HG02571 (cell line): ENCODE data around the gene EDA.

Experiments used
- ATAC-seq: cut with Tn5 transposase; IDR thresholded peaks from one replicate; pipeline ENCODE4 v1.9.1; 2021; ENCODE audit warnings: mild to moderate bottlenecking, moderate library complexity; ENCODE audit not compliant: unreplicated experiment

The EDA gene

DNA sequence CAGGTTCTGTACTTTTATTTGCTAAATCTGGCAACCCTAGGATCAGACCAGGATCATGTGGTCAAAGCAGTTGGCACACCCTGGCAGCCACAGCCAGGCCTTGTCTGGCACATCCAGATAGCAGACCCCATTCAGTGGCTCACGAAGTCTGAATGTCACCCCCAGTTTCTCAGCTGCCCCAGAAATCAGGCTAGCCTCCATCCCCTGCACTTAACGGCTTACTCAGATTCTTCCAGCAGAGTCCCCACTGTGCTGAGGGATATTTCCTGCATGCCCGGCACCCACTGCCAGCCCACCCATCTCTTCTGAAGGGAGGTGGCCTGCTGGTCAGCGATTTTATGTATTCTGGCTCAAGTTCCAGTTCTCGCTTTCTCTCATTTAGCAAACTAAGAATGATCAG, 438.5 kb downstream of the EDA start:
- ATAC-seq: no peak

DNA sequence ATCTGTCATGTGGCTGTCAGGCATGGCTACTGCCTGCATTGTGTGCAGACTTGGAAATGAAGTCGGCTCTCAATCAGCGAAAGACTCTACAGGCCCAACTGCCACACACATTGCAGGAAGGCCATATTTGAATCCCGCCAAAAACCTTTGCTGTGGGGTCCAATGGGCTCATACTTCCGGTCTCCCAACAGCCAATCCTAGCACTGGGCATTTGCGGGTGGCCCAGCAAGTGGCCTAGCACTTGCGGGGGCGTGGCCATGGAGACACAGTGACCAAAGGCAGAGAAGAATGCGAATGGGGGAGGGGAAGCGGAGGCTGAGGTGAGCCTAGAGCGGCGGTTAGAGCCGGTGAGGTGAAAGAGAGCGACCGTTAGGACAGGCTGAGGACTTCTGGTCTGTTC, 446.2 kb downstream of the EDA start, which contains the start of gene OTUD6A:
TSS of gene OTUD6A (plus strand) at position 382 of the 400 bp plus-strand sequence. CDS start 68 bp downstream, outside the sequence.
- no peak for ATAC-seq

DNA sequence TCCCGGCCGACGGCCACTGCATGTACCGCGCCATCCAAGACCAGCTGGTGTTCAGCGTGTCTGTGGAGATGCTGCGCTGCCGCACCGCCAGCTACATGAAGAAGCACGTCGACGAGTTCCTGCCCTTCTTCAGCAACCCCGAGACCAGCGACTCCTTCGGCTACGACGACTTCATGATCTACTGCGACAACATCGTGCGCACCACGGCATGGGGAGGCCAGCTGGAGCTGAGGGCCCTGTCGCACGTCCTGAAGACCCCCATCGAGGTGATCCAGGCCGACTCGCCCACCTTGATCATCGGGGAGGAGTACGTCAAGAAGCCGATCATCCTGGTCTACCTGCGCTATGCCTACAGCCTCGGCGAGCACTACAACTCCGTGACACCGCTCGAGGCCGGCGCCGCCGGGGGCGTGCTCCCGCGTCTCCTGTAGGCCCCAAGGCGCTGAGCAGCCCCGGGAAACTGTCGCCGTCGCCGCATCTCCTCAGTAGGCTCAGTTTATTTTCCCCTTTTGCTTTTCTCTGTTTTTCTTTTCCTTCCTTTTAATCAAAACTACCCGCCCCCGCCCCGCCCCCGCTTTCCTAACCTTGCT, 447.1 kb downstream of the EDA start:
- ATAC-seq: no peak

DNA sequence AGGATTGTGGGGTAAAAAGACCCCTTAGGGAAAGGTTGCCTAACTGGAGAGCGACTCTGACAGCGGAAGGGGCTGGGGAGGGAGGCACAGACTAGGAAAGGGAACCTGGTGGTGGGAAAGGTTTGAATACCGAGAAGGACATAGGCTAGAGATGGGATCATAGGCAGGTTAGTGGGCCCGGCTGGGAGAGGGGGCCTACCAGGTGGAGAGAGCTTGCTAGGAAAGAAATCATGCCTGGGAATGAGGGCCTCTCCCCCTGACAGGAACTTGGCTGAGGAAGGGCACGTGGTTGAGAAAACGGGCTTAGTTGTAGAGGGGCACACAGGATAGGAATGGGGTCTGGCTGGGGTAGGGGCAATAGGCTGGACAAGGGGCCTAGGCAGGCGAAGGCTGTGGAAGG, 450.7 kb downstream of the EDA start:
- no peak for ATAC-seq

DNA sequence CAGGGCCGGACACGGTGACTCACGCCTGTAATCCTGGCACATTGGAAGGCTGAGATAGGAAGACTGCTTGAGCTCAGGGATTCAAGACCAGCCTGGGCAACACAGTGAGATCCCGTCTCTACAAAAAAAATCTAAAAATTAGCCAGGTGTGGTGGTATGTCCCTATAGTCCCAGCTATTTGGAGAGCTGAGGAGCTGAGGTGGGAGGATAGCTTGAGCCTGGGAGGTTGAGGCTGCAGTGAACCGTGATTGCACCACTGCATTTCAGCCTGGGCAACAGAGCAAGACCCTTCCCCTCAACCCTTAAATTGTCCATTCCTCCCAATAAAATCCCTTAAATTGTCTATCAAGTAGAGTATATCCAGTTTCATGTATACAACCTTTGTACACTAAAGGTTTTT, 463.4 kb downstream of the EDA start:
- ATAC-seq: no peak

DNA sequence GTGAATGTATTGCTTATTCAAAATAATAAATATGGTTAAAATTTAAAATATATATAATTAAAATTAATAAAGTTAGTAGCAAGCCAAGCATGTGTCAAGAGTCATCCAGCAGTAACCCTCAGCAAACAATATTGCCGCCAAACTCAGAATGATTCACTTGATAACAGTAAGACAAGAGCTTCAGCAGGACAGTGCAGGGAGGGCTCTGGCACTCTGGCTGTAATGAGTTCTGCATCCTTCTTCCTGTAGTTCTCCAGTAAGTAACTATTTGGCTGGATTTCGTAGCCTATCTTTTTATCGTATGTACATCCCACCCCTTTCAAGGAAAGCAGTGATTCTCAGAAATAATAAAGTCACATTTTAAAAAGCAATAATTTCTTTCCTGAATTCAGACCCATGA, 464.0 kb downstream of the EDA start:
- ATAC-seq: no peak

DNA sequence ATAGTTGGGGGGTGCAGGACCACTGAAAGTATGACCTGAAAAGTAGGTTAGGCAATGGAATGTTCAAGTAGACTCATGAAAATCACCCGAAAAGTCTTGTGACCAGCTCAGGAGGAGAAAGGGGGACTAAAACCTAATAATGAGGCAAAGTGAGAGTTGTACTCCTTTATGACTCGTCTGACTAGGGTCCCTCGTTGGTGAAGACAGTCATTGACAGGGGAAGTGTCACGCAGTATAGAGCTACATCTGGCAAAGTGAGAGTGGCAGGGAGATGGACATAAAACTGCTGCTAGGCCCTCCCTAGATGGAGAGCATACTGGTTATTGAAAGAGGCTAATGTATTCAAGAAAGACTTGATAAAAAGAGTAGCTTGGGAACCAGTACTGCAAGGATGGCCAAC, 466.8 kb downstream of the EDA start:
- no peak for ATAC-seq

DNA sequence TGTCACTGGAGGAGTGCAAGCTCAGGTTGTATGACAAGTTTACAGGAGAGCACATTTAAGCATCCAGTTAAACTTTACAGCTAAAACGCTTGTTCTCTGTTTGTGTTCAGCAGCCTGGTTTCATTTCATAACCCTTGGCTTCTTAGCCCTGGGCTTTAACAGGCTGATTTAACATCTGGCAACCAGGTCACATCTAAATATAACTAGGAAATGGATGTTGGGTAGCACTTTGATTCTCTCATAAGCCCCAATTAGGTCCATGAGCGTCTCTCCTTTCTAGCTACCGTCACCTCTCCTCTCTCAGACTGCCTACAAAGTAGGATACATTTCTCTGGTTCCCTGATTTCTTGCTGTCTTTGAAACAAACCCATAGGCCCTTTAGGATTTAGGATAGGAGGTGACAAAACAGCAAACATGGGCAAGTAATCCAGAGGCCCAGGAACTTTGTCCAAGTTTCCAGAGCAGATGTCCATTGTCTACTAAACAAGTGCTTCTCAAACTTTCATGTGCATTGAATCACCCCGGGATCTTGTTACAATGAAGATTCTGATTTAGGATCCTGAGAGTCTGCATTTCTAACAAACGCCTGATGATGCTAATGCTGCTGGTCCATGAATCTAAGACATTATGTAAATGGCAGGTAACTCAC, 468.8 kb downstream of the EDA start:
- no peak for ATAC-seq

DNA sequence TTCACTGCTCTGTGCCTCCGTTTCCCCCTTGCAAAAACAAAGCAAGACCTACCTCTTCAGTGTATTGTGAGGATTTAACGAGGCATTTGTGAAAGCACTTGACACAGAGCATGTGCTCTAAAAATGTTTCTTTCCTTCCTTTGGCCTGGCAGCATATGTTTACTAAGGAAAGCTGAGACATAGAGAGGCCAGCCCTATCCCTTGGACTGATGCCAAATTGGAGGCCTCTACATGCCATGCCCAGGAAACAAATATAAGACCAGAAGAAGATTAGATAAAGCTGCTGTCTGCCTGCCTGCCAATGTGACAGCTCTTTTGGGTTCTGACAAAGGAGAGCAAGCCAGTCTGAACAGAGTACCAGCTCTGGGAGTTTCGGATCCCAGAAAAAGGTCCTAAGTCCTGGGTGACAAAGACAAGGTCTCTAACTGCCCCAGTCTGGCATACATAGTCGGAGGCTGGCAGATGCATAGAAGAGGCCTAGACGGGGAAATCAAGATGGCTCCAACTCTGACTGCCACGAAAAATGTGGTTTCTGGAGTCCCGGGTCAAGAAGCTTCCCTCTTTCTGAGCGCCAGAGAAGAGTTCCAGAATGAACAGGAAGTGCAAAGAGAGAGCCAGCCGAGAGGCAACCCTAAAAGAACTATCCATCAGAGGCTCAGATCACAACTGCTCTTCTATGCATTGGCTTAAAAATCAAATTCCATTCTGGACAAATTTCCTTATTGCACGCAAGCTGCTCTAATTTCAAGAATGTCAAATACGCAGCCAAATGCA, 472.1 kb downstream of the EDA start:
- no peak for ATAC-seq

DNA sequence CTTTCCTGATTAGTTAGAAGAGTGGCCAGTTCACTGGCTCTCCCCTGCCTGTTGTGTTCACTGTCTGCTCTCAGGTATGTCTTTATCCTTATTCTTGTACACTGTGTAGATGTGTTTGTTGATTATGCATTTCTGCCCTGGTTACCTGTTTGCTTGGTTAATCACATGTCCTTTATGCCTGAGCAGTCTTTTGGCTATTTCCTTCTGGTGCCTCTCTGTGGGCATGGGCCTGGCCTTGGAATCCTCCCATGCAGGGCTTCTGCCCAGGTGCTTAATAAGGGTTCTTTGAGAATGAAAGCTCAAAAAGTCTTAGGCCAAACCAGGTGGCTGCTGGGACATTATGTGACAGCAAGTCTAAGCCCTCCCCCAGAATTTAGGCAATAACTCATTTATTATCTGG, 472.8 kb downstream of the EDA start:
- ATAC-seq: no peak
